NCI-H2227 (cell line): Measurements from ENCODE around the gene SNX25.
"Not testable (repeated sequence)": the region's sequence is repeated elsewhere in the genome, so short reads cannot be mapped to it uniquely, and the experiment has no call there.

Source experiments
- DNase-seq: peaks from one replicate; lab custom pipeline; 2025; ENCODE audit not compliant: unreplicated experiment; lab: John Stamatoyannopoulos, UW

SNX25 gene

DNA sequence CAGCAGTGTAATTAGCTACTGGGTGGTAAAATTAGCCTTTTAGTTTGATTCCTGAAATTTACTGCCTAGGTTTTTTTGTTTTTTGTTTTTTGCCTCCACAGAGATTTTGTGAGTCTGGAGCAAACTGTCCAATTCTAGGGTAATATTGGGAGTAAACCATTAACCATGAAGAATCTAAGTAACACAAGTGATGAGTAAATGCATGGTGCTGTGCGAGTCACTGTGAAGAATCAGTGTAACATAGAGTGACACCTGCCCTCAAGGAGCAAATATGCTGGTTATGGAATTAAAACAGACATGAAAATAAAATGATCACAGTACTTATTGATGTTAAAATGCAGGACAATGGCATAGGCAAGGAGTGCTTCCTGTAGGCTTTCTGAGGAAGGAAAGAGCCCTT lies 126.2 kb downstream of the SNX25 start:
- DNase-seq: no peak

GRCh38 chr4:185339941-185340340 lies 130.5 kb downstream of the SNX25 start:
- no peak for DNase-seq

DNA sequence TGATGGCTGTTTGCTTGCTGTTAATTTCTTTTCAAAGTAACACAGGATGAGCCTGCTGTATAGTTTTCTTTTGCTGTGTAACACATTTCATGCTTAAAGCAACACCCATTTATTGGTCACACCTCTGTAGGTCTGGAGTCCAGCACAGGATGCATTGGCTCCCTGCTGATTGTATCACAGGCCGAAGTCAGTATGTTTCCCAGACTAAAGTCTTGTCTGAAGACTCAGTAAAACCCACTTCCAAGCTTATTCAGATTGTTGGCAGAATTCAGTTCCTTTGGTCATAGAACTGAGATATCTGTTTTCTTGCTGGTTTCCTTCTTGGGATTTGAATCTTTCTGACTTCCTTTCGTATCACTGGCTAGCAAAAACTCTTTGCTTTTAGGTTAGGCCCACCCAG lies 132.0 kb downstream of the SNX25 start:
- no peak for DNase-seq

GRCh38 chr4:185341841-185342240 lies 132.4 kb downstream of the SNX25 start:
- no peak for DNase-seq

- no peak for DNase-seq
Measured at GRCh38 chr4:185343726-185344581, 134.6 kb downstream of the SNX25 start.

- no peak for DNase-seq
Measured at GRCh38 chr4:185344743-185345538, 135.5 kb downstream of the SNX25 start.

- no peak for DNase-seq
Measured at GRCh38 chr4:185346975-185347601, 137.7 kb downstream of the SNX25 start.

DNA sequence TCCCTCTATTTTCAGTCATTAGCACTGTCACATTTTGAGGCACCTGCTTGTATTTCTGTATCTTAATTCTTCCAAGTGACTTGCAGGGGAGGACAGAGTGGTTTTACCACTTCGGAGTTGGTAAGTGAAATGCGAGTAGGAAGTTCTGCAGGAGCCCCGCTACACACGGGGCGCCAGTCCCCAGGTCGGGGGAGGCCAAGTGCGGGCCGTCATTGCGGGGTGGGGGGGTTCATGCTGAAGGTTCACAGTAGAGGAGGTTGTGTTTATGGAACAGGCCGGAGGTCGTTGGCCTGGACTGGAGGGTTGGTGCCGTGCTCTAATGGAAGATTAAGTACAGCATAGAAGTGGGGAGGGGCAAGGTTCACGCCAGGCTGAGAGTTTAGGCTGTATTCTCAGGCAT lies 142.3 kb downstream of the SNX25 start:
- no peak for DNase-seq

DNA sequence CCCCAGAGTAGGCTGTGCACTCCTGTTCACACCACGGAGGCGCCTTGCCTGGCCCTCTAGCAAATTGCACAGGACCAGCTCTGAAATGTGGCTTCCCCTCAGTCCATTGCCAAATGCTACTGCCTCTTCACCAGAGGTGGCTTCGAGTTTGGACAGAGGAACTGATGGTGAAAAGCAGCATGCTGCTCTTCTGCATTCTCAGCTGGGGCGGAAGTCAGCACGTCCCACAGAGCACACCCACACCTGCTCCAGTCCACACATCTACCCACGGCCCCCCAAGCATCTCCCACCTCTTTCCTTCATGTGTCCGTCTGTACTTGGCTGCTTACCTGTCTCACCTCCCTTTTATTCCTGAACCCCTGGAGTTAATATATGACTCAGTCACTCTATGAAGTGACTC lies 142.8 kb downstream of the SNX25 start:
- DNase-seq: no peak

GRCh38 chr4:185352741-185353140 lies 143.3 kb downstream of the SNX25 start:
- no peak for DNase-seq

DNA sequence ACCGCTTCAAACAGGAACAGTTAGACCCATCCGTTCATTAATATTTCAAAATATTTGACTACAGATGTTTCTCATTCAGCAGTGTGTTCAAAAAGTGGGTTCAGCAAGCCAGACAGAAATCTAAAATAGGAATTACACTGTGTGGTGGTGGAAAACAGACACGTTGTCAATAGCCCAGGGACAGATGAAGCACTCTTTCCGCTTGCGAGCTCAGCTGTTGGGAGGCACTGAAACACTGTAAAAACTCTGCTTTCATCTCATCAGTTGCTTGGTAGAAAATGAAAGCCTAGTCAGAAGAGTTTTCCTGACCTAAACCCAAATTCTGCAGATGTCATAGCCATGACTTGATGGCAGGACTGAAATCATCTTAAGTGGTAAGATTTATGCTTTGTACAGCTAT lies 147.8 kb downstream of the SNX25 start:
- DNase-seq: no peak

DNA sequence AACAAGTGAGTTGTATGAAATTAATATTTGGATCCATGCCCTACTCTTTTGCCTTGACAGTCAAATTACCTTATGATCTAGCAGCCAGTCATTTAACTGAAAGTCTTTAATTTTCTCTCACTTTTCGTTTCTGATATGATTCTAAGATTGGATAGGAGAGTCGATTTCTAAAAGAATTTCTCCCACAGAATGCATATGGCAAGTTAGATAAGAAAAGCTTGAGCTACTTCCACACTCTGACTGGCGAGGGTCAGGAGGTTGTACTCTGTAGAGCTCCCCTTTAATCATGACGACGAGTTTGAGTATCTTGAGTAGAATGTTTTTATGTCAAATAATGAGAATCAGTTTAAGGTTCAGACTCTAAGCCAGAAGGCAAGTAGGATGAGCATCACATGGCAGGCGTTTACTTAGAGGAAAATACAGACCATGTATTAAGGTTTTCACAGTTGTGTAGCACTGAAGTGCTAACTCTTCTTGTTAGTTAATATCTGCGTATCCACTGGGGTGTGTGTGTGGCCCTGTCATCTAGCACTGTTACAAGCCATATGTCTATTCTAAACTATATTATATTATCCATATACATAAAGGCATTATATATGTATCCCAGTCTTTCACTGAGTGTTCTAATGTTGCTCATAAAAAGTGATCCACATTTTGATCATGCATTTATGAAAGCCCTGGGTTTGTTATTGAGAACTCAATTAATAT lies 148.5 kb downstream of the SNX25 start:
- no peak for DNase-seq

DNA sequence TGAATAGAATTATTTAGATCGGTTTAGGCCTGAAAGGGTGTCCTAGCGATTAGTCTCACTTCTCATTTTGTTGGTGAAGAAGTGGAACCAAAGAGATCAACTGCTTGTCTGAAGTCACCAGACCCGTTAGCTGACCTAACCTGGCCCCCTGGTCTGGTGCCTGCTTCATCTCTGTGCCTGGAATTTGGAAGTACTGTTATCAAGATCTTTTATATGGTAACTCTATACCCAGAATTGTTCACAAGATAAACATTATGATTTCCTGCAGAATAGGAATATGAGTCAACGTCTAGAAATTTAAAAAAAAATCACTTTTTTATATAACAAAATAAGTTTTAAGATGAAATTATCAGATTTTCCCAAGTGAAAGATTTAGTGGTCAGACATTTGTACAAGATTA lies 149.1 kb downstream of the SNX25 start:
- no peak for DNase-seq

DNA sequence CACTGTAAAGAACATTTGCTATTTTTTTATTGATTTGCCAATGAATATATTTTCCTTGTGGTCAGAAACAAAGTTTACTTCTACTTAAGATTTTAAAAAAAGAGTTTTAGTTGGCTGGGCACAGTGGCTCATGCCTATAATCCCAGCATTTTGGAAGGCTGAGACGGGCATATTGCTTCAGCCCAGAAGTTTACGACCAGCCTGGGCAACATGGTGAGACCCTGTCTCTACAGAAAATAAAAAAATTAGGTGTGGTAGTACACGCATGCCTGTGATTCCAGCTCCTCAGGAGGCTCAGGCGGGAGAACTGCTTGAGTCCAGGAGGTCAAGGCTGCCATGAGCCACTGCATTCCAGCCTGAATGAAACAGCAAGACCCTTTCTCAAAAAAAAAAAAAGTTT lies 149.6 kb downstream of the SNX25 start:
- DNase-seq: no peak

- no peak for DNase-seq
Measured at GRCh38 chr4:185359767-185360446, 150.5 kb downstream of the SNX25 start.

GRCh38 chr4:185361872-185362271 lies 152.5 kb downstream of the SNX25 start:
- DNase-seq: no peak

- not testable (repeated sequence) for DNase-seq
Measured at GRCh38 chr4:185362570-185362969, 153.2 kb downstream of the SNX25 start.

GRCh38 chr4:185363251-185363650 lies 153.9 kb downstream of the SNX25 start:
- DNase-seq: no peak

GRCh38 chr4:185364886-185365285 lies 155.5 kb downstream of the SNX25 start:
- no peak for DNase-seq

DNA sequence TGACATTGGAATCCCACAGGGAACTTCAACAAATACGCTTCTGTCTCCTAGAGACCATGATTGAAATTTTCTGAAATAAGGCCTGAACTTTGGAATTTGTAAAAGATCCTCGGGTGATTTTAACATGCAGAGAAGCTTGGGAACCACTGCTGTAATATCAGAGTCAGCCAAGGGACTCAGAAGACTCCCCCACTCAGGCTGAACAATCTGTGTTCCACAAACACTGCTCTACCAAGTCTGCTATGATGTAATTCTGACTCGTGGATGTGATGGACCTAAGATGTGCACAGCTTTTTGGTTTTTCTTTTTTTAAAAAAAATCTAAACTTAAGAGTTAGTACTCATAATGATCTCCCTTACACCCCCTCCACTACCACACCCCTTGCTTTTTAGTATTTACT lies 160.3 kb downstream of the SNX25 start:
- no peak for DNase-seq
